Measurements from ENCODE around the gene MAP3K10. TPM values are rescaled to one million over a fixed set of nuclear protein-coding genes. Genes with fewer than 3 reads are reported as not detected.
A peak's percentile ranks its signal among the peaks of the same experiment; 100 is the strongest.

Gene MAP3K10
- total and polyA plus RNA-seq, 12 donors, result 10.8 to 31.2 (median 15.8) TPM

DNA sequence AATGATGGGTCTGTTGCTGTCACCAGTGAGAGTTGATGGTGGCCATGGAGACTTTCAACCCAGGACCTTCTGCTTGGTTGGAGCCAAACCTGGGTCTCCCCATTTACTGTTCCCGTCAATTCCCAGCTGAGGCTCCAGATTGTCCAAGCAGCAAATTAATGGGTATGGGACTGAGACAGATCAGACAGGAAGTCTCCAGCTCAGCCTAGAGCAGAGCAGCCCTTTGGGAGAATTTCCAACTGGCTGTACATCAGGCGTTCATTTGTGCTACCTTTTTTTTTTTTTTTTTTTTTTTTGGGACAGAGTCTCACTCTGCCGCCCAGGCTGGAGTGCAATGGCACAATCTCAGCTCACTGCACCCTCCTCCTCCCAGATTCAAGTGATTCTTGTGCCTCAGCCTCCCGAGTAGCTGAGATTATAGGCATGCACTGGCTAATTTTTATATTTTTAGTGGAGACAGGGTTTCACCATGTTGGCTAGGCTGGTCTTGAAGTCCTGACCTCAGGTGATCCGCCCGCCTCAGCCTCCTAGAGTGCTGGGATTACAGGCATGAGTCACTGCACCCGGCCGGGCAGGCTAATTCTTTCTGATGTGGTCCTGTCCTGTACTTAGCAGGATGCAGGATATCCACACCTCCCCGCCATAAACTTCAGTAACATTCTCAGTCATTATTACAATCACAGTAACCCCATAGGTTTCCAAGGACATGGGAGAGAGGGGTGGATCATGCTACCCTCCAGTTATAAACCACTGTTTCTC is 9.3 kb downstream of the MAP3K10 start:
- WGBS, 2 donors, result 83 to 85% methylated on average over 9 of the region's 9 CpGs
- H3K27ac ChIP-seq, result no peak overlapping the region
- no peak for ATAC-seq
- H3K9me3 ChIP-seq, result peaks cover 0 to 7% (median 0%) of the 10 kb centered on the region in 11 donors
- DNase-seq, result no peak
- no peaks in the 10 kb centered on the region for H3K4me1 ChIP-seq
- TF ChIP-seq, protein P1, sequence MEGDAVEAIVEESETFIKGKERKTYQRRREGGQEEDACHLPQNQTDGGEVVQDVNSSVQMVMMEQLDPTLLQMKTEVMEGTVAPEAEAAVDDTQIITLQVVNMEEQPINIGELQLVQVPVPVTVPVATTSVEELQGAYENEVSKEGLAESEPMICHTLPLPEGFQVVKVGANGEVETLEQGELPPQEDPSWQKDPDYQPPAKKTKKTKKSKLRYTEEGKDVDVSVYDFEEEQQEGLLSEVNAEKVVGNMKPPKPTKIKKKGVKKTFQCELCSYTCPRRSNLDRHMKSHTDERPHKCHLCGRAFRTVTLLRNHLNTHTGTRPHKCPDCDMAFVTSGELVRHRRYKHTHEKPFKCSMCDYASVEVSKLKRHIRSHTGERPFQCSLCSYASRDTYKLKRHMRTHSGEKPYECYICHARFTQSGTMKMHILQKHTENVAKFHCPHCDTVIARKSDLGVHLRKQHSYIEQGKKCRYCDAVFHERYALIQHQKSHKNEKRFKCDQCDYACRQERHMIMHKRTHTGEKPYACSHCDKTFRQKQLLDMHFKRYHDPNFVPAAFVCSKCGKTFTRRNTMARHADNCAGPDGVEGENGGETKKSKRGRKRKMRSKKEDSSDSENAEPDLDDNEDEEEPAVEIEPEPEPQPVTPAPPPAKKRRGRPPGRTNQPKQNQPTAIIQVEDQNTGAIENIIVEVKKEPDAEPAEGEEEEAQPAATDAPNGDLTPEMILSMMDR (IDR thresholded peaks at IDR 0.05), result no peak
- intact Hi-C loops (cut with DNase I), result no loop called here
- no peaks in the 10 kb centered on the region for H3K27me3 ChIP-seq
- H3K4me3 ChIP-seq, result no peak overlapping the region
- H3K36me3 ChIP-seq, result peaks cover 0 to 67% (median 14%) of the 10 kb centered on the region in 9 donors

DNA sequence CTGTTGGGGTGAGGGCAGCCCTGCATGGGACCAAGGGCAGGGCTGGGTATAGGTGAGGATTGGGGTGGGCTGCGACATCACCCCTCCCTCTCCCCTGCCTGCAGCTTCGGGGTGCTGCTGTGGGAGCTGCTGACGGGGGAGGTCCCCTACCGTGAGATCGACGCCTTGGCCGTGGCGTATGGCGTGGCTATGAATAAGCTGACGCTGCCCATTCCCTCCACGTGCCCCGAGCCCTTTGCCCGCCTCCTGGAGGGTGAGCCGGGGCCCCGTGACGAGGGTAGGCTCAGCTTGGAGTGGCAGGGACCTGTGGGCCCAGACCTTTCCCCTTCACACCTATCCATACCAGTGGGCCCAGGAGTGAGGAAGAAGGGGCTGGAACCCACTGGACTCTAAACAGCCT is 13.2 kb downstream of the MAP3K10 start:
- TF ChIP-seq, protein P1 (IDR thresholded peaks at IDR 0.05), result no peak
- Histone ChIP-seq H3K36me3 (peaks cover 0 to 78% (median 20%) of the 10 kb centered on the region in 9 donors), H3K27me3 (no peaks in the 10 kb centered on the region)

DNA sequence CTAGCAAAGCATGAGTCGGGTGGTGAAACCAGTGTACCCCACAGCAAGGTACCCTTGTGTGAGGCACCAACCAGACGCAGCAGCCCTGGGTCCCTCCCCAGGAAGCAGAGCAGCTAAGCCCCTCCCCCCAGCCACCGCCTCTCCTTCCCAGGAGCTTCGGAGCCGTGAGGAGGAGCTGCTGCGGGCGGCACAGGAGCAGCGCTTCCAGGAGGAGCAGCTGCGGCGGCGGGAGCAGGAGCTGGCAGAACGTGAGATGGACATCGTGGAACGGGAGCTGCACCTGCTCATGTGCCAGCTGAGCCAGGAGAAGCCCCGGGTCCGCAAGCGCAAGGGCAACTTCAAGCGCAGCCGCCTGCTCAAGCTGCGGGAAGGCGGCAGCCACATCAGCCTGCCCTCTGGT is 14.5 kb downstream of the MAP3K10 start:
- Histone ChIP-seq H3K27me3 (no peaks in the 10 kb centered on the region), H3K4me1 (no peaks in the 10 kb centered on the region), H3K36me3 (peaks cover 0 to 86% (median 28%) of the 10 kb centered on the region in 9 donors), H3K9me3 (peaks cover 0 to 9% (median 0%) of the 10 kb centered on the region in 11 donors), H3K4me3 (no peak overlapping the region), H3K27ac (no peak overlapping the region)
- TF ChIP-seq, protein P1 (IDR thresholded peaks at IDR 0.05), result no peak
- intact Hi-C loops (cut with DNase I), result no loop called here
- ATAC-seq (no peak), DNase-seq (no peak)
- WGBS, 2 donors, result 97 to 98% methylated on average over 21 of the region's 21 CpGs

More for the DNA sequence above, 13.2 kb downstream of the MAP3K10 start:
- 96 to 98% methylated on average over 16 of the region's 16 CpGs for WGBS, 2 donors
- H3K4me1 ChIP-seq, result no peaks in the 10 kb centered on the region
- no peak for DNase-seq
- no peak overlapping the region for H3K27ac ChIP-seq
- intact Hi-C loops (cut with DNase I), result no loop called here
- H3K9me3 ChIP-seq, result peaks cover 0 to 9% (median 0%) of the 10 kb centered on the region in 11 donors
- peak in 1 of 8 donors; percentile 13 for ATAC-seq
- H3K4me3 ChIP-seq, result no peak overlapping the region

DNA sequence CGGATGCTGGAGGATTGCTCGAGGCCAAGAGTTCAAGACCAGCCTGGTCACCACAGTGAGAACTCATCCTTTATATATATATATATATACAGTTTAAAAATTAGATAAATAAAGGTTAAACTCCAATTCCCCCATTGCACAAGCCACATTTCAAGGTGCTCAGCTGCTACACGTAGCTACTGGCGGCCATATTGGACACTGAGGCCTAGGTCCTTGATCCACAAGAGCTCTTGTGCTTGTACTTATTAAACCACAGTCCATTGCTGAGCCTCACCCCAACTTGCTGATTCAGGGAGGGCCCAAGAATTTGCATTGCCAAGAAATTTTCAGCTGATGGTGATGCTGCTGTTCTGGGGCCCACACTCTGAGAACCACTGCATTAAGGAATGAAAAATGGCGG is 17.4 kb downstream of the MAP3K10 start:
- Histone ChIP-seq H3K9me3 (peaks cover 0 to 9% (median 0%) of the 10 kb centered on the region in 11 donors), H3K4me1 (no peaks in the 10 kb centered on the region), H3K36me3 (peaks cover 0 to 84% (median 31%) of the 10 kb centered on the region in 9 donors), H3K27ac (no peak overlapping the region), H3K27me3 (no peaks in the 10 kb centered on the region), H3K4me3 (no peak overlapping the region)
- WGBS, 2 donors, result 95 to 96% methylated on average over 5 of the region's 5 CpGs
- DNase-seq, result no peak
- TF ChIP-seq, protein P1 (IDR thresholded peaks at IDR 0.05), result no peak
- ATAC-seq, result no peak
- intact Hi-C loops (cut with DNase I), result no loop called here
